Measurements from ENCODE around the gene GCNT2.
"Not testable (repeated sequence)": the region's sequence is repeated elsewhere in the genome, so short reads cannot be mapped to it uniquely, and the experiment has no call there.

GCNT2 gene

GRCh38 chr6:10521104-10521808 is at the start of gene GCNT2:
Gene GCNT2 (plus strand): TSS chr6:10521351. CDS start chr6:10528912, 7,561 bp downstream.
- Mint-ChIP-seq H3K27me3 (no peaks in the 10 kb centered on the region), H3K27ac (peak within 1 kb of the TSS; percentile 70), H3K4me3 (peak within 1 kb of the TSS; percentile 64), H3K36me3 (ENCODE audit: low read depth) (no peaks in the 10 kb centered on the region), H3K9me3 (no peaks in the 10 kb centered on the region), H3K4me1 (ENCODE audit: low read depth) (peaks cover 59% of the 10 kb centered on the region)
- intact Hi-C loops (cut with micrococcal nuclease), result loop anchor here (5.0 kb wide), 1 partner anchor 76 kb away; no protein-coding TSS in a partner anchor

- no peak overlapping the region for H3K27ac Mint-ChIP-seq
- no peaks in the 10 kb centered on the region for H3K9me3 Mint-ChIP-seq
- H3K36me3 Mint-ChIP-seq (ENCODE audit: low read depth), result no peaks in the 10 kb centered on the region
- intact Hi-C loops (cut with micrococcal nuclease), result loop anchor here (10.0 kb wide), 1 partner anchor 1022 kb away; no protein-coding TSS in a partner anchor
- H3K4me3 Mint-ChIP-seq, result no peak overlapping the region
- peaks cover 3% of the 10 kb centered on the region for H3K27me3 Mint-ChIP-seq
- H3K4me1 Mint-ChIP-seq (ENCODE audit: low read depth), result no peaks in the 10 kb centered on the region
These were observed 48.5 kb upstream of the GCNT2 start for GRCh38 chr6:10472634-10473033.

- H3K9me3 Mint-ChIP-seq, result no peaks in the 10 kb centered on the region
- intact Hi-C loops (cut with micrococcal nuclease), result loop anchor here (1.0 to 10.0 kb wide), 3 partner anchors 323 to 1016 kb away; no protein-coding TSS in a partner anchor
- H3K4me1 Mint-ChIP-seq (ENCODE audit: low read depth), result no peaks in the 10 kb centered on the region
- peaks cover 7% of the 10 kb centered on the region for H3K27me3 Mint-ChIP-seq
- H3K4me3 Mint-ChIP-seq, result no peak overlapping the region
- no peak overlapping the region for H3K27ac Mint-ChIP-seq
- no peaks in the 10 kb centered on the region for H3K36me3 Mint-ChIP-seq (ENCODE audit: low read depth)
These were observed 42.7 kb upstream of the GCNT2 start for GRCh38 chr6:10478187-10479040.

GRCh38 chr6:10479939-10480700 is 41.0 kb upstream of the GCNT2 start:
- H3K27me3 Mint-ChIP-seq, result peaks cover 7% of the 10 kb centered on the region
- no peak overlapping the region for H3K27ac Mint-ChIP-seq
- H3K36me3 Mint-ChIP-seq (ENCODE audit: low read depth), result no peaks in the 10 kb centered on the region

GRCh38 chr6:10481101-10481500 is 40.0 kb upstream of the GCNT2 start:
- Mint-ChIP-seq H3K4me1 (ENCODE audit: low read depth) (no peaks in the 10 kb centered on the region), H3K36me3 (ENCODE audit: low read depth) (no peaks in the 10 kb centered on the region), H3K27me3 (peaks cover 7% of the 10 kb centered on the region), H3K9me3 (no peaks in the 10 kb centered on the region), H3K27ac (no peak overlapping the region), H3K4me3 (no peak overlapping the region)
- intact Hi-C loops (cut with micrococcal nuclease), result no loop called here

More at GRCh38 chr6:10479939-10480700, 41.0 kb upstream of the GCNT2 start:
- intact Hi-C loops (cut with micrococcal nuclease), result loop anchor here (2.0 to 10.0 kb wide), 2 partner anchors 589 to 1015 kb away; no protein-coding TSS in a partner anchor
- H3K9me3 Mint-ChIP-seq, result no peaks in the 10 kb centered on the region
- H3K4me3 Mint-ChIP-seq, result no peak overlapping the region
- H3K4me1 Mint-ChIP-seq (ENCODE audit: low read depth), result no peaks in the 10 kb centered on the region

GRCh38 chr6:10482636-10483257 is 38.4 kb upstream of the GCNT2 start:
- no peak overlapping the region for H3K27ac Mint-ChIP-seq
- H3K9me3 Mint-ChIP-seq, result peaks cover 9% of the 10 kb centered on the region
- no peak overlapping the region for H3K4me3 Mint-ChIP-seq
- peaks cover 14% of the 10 kb centered on the region for H3K27me3 Mint-ChIP-seq
- H3K4me1 Mint-ChIP-seq (ENCODE audit: low read depth), result no peaks in the 10 kb centered on the region
- intact Hi-C loops (cut with micrococcal nuclease), result no loop called here
- H3K36me3 Mint-ChIP-seq (ENCODE audit: low read depth), result no peaks in the 10 kb centered on the region

GRCh38 chr6:10484912-10485311 is 36.2 kb upstream of the GCNT2 start:
- H3K36me3 Mint-ChIP-seq (ENCODE audit: low read depth), result no peaks in the 10 kb centered on the region
- intact Hi-C loops (cut with micrococcal nuclease), result no loop called here
- H3K9me3 Mint-ChIP-seq, result peaks cover 19% of the 10 kb centered on the region
- H3K4me3 Mint-ChIP-seq, result no peak overlapping the region
- peaks cover 17% of the 10 kb centered on the region for H3K27me3 Mint-ChIP-seq
- peaks cover 5% of the 10 kb centered on the region for H3K4me1 Mint-ChIP-seq (ENCODE audit: low read depth)
- no peak overlapping the region for H3K27ac Mint-ChIP-seq

GRCh38 chr6:10485406-10485805 is 35.7 kb upstream of the GCNT2 start:
- intact Hi-C loops (cut with micrococcal nuclease), result no loop called here
- peaks cover 5% of the 10 kb centered on the region for H3K4me1 Mint-ChIP-seq (ENCODE audit: low read depth)
- peaks cover 19% of the 10 kb centered on the region for H3K9me3 Mint-ChIP-seq
- no peak overlapping the region for H3K4me3 Mint-ChIP-seq
- no peaks in the 10 kb centered on the region for H3K36me3 Mint-ChIP-seq (ENCODE audit: low read depth)
- peaks cover 17% of the 10 kb centered on the region for H3K27me3 Mint-ChIP-seq
- H3K27ac Mint-ChIP-seq, result no peak overlapping the region

GRCh38 chr6:10486215-10486614 is 34.9 kb upstream of the GCNT2 start:
- Mint-ChIP-seq H3K4me1 (ENCODE audit: low read depth) (peaks cover 5% of the 10 kb centered on the region), H3K4me3 (no peak overlapping the region), H3K36me3 (ENCODE audit: low read depth) (no peaks in the 10 kb centered on the region), H3K27ac (no peak overlapping the region), H3K9me3 (peaks cover 20% of the 10 kb centered on the region), H3K27me3 (peaks cover 13% of the 10 kb centered on the region)
- intact Hi-C loops (cut with micrococcal nuclease), result no loop called here

- H3K27me3 Mint-ChIP-seq, result peaks cover 13% of the 10 kb centered on the region
- H3K4me1 Mint-ChIP-seq (ENCODE audit: low read depth); H3K27ac Mint-ChIP-seq; H3K4me3 Mint-ChIP-seq; intact Hi-C loops (cut with micrococcal nuclease); H3K36me3 Mint-ChIP-seq (ENCODE audit: low read depth): not testable (repeated sequence)
- H3K9me3 Mint-ChIP-seq, result peaks cover 29% of the 10 kb centered on the region
These were observed 34.1 kb upstream of the GCNT2 start for GRCh38 chr6:10486944-10487588.

GRCh38 chr6:10487668-10488327 is 33.4 kb upstream of the GCNT2 start:
- H3K4me3 Mint-ChIP-seq, result no peak overlapping the region
- no peak overlapping the region for H3K27ac Mint-ChIP-seq
- peaks cover 33% of the 10 kb centered on the region for H3K9me3 Mint-ChIP-seq
- H3K4me1 Mint-ChIP-seq (ENCODE audit: low read depth), result peaks cover 5% of the 10 kb centered on the region
- intact Hi-C loops (cut with micrococcal nuclease), result no loop called here
- H3K36me3 Mint-ChIP-seq (ENCODE audit: low read depth), result no peaks in the 10 kb centered on the region
- peaks cover 13% of the 10 kb centered on the region for H3K27me3 Mint-ChIP-seq

- intact Hi-C loops (cut with micrococcal nuclease), result no loop called here
- Mint-ChIP-seq H3K4me1 (ENCODE audit: low read depth) (peaks cover 5% of the 10 kb centered on the region), H3K27me3 (peaks cover 33% of the 10 kb centered on the region), H3K36me3 (ENCODE audit: low read depth) (no peaks in the 10 kb centered on the region), H3K4me3 (no peak overlapping the region), H3K9me3 (peaks cover 33% of the 10 kb centered on the region), H3K27ac (no peak overlapping the region)
These were observed 29.7 kb upstream of the GCNT2 start for GRCh38 chr6:10491463-10491862.
